ENCODE data around the gene ASGR2.

DNA sequence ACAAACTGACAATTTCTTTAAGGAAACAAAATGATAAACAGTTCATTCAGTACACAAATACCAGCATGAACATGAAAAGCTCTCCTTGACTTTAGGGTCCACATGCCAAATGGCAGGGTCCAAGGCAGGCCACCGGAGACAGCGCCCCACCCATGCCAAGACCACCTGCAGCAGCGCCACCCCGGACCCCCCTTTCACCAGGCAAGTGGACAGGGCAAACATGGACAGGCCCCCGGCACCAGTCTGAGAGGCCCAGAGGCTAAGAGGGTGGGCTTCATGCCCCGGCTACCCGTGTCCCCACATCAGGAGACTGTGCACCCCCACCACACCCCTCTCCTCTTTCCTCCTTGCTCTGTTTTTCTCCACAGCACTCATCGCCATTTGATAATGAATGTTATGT lies 14.7 kb upstream of the ASGR2 start:
- TF ChIP-seq, protein P1, sequence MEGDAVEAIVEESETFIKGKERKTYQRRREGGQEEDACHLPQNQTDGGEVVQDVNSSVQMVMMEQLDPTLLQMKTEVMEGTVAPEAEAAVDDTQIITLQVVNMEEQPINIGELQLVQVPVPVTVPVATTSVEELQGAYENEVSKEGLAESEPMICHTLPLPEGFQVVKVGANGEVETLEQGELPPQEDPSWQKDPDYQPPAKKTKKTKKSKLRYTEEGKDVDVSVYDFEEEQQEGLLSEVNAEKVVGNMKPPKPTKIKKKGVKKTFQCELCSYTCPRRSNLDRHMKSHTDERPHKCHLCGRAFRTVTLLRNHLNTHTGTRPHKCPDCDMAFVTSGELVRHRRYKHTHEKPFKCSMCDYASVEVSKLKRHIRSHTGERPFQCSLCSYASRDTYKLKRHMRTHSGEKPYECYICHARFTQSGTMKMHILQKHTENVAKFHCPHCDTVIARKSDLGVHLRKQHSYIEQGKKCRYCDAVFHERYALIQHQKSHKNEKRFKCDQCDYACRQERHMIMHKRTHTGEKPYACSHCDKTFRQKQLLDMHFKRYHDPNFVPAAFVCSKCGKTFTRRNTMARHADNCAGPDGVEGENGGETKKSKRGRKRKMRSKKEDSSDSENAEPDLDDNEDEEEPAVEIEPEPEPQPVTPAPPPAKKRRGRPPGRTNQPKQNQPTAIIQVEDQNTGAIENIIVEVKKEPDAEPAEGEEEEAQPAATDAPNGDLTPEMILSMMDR (IDR thresholded peaks at IDR 0.05) = no peak
- TF ChIP-seq POLR2A (IDR thresholded peaks at IDR 0.05) = no peak

Measured in testis (tissue), 2 donors.